Measurements from ENCODE around the gene EBNA1BP2. TPM values are rescaled to one million over a fixed set of nuclear protein-coding genes. Genes with fewer than 3 reads are reported as not detected.
A peak's percentile ranks its signal among the peaks of the same experiment; 100 is the strongest.

EBNA1BP2 gene
- total RNA-seq, 1 donor from 2014 or later = 119 TPM

DNA sequence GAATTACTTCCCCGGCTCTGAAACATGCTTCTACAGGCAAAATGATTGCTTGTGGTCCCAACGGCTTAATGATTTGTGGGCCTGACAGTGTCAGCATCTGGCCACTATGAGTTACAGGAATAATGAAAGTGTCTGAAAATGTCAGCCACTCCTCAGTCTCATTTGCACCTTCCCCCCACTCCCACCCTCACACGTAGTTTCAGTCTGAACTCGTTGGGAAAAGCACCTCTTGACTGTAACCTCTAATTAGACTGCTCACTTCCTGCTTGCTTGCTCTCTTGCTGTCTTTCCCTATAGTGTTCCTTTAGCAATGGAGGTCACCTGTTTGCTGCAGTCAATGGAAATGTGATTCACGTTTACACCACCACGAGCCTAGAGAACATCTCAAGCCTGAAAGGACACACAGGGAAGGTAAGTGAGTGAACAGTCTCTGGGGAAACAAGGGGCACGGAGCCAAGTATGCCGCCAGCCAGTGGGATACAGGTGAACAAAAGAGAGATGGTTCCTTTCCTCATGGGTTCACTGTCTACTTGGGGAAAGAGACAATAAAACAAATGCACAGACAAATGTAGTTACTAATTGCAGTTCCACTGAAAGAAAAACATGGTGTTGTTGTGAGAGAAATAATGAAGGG lies 27.1 kb upstream of the EBNA1BP2 start:
- no peaks in the 10 kb centered on the region for H3K36me3 ChIP-seq (ENCODE audit: control insufficient read depth, insufficient read depth, low read length)
- TF ChIP-seq, protein P1, sequence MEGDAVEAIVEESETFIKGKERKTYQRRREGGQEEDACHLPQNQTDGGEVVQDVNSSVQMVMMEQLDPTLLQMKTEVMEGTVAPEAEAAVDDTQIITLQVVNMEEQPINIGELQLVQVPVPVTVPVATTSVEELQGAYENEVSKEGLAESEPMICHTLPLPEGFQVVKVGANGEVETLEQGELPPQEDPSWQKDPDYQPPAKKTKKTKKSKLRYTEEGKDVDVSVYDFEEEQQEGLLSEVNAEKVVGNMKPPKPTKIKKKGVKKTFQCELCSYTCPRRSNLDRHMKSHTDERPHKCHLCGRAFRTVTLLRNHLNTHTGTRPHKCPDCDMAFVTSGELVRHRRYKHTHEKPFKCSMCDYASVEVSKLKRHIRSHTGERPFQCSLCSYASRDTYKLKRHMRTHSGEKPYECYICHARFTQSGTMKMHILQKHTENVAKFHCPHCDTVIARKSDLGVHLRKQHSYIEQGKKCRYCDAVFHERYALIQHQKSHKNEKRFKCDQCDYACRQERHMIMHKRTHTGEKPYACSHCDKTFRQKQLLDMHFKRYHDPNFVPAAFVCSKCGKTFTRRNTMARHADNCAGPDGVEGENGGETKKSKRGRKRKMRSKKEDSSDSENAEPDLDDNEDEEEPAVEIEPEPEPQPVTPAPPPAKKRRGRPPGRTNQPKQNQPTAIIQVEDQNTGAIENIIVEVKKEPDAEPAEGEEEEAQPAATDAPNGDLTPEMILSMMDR (IDR thresholded peaks at IDR 0.05; ENCODE audit: insufficient read depth, low read length, poor library complexity, severe bottlenecking) = no peak
- DNase-seq (ENCODE audit: low read depth) = peak; percentile 7
- H3K4me3 ChIP-seq (ENCODE audit: low read depth, low read length) = no peak overlapping the region
- H3K27me3 ChIP-seq (ENCODE audit: control insufficient read depth, insufficient read depth, low read length) = no peaks in the 10 kb centered on the region

DNA sequence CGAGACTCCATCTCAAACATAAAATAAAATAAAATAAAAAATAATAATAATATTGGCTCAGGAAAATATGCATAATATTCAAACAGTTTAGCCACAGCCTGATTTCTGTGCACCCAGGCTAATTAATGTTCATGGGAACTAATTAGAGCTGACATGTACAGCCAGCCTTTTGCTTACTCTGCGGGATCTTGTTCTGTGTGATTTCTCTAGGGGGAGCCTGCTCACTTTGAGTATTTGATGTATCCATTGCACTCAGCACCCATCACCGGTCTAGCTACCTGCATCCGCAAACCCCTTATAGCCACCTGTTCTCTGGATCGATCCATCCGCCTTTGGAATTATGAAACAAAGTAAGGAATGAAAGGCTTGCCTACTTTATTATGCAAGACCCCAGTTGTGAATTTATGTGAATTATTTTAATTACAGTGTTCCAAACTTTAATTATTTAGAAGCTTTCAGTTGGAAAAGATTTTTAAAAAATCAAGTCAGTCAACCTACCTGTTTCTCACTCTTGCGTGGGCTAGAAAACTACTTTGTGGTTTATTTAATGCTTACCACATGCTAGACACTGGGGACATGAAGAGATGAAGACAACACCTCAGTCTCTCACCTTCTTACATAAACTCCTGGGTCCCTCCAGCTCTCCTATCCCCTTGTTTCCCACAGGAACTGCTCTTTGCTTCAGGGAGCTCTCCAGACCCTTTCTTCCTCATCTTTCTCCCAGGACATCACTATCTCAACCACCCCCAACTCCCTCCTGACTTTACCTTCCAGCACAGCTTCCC lies 25.4 kb upstream of the EBNA1BP2 start:
- Histone ChIP-seq H3K27me3 (ENCODE audit: control insufficient read depth, insufficient read depth, low read length) (no peaks in the 10 kb centered on the region), H3K4me3 (ENCODE audit: low read depth, low read length) (no peak overlapping the region), H3K36me3 (ENCODE audit: control insufficient read depth, insufficient read depth, low read length) (no peaks in the 10 kb centered on the region)
- DNase-seq (ENCODE audit: low read depth) = no peak
- TF ChIP-seq, protein P1 (IDR thresholded peaks at IDR 0.05; ENCODE audit: insufficient read depth, low read length, poor library complexity, severe bottlenecking) = no peak

DNA sequence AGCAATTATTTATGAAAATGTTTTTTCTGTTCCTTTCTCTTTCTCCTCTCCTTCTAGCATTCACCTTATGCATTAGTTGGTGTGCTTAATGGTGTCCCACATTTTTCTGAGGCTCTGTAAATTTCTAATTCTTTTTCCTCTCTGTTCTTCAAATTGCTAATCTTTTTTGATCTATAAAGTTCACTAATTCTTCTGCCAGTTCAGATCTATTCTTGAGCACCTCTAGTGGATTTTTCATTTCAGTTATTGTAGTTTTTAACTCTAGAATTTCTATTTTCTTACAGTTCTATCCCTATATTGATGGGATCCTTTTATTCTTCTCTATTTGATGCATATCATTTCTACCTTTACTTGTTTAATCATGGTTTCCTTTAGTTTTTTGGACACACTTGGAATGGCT lies 22.4 kb upstream of the EBNA1BP2 start:
- TF ChIP-seq, protein P1 (IDR thresholded peaks at IDR 0.05; ENCODE audit: insufficient read depth, low read length, poor library complexity, severe bottlenecking) = no peak
- Histone ChIP-seq H3K4me3 (ENCODE audit: low read depth, low read length) (no peak overlapping the region), H3K36me3 (ENCODE audit: control insufficient read depth, insufficient read depth, low read length) (no peaks in the 10 kb centered on the region), H3K27me3 (ENCODE audit: control insufficient read depth, insufficient read depth, low read length) (no peaks in the 10 kb centered on the region)
- DNase-seq (ENCODE audit: low read depth) = no peak

DNA sequence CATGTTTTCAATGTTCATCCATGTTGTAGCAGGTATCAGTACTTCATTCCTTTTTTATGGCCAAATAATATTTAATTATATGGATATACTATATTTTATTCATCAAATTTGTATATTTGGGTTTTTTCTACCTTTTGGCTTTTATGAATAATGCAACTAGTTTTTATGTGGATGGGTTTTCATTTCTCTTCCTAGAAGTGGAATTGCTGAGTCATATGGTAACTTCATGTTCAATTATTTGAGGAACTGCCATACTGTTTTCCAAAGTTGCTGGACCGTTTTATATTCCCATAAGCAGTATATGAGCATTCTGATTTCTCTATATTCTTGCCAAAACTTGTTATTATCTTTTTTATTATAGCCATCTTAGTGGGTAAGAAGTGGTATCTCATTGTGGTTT lies 16.0 kb upstream of the EBNA1BP2 start:
- H3K27me3 ChIP-seq (ENCODE audit: control insufficient read depth, insufficient read depth, low read length) = no peaks in the 10 kb centered on the region
- TF ChIP-seq, protein P1 (IDR thresholded peaks at IDR 0.05; ENCODE audit: insufficient read depth, low read length, poor library complexity, severe bottlenecking) = no peak
- DNase-seq (ENCODE audit: low read depth) = no peak
- H3K36me3 ChIP-seq (ENCODE audit: control insufficient read depth, insufficient read depth, low read length) = no peaks in the 10 kb centered on the region
- no peak overlapping the region for H3K4me3 ChIP-seq (ENCODE audit: low read depth, low read length)

DNA sequence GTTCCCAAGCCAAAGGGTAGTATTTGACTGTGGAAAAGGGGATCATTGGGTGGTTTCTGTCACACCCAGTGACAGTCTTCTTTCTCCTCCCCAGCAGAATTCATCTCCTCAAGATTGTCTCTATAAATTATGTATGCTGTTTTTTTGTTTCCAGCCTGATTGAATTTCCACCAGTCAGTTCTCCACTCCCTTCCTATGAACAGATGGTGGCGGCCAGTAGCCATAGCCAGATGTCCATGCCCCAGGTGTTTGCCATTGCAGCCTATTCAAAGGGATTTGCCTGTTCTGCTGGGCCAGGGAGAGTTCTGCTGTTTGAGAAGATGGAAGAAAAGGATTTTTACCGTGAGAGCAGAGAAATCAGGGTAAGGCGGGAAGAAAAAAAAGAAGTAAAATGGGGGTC lies 12.9 kb upstream of the EBNA1BP2 start:
- no peak for DNase-seq (ENCODE audit: low read depth)
- Histone ChIP-seq H3K27me3 (ENCODE audit: control insufficient read depth, insufficient read depth, low read length) (no peaks in the 10 kb centered on the region), H3K4me3 (ENCODE audit: low read depth, low read length) (no peak overlapping the region), H3K36me3 (ENCODE audit: control insufficient read depth, insufficient read depth, low read length) (no peaks in the 10 kb centered on the region)
- TF ChIP-seq, protein P1 (IDR thresholded peaks at IDR 0.05; ENCODE audit: insufficient read depth, low read length, poor library complexity, severe bottlenecking) = no peak
